ENCODE measurements around the gene COQ8B. TPM values are rescaled to one million over a fixed set of nuclear protein-coding genes. Genes with fewer than 3 reads are reported as not detected.

The COQ8B gene
- total and polyA plus RNA-seq, 2 of the 4 experiments (the other 2 are of a cell fraction) = 14.9 to 23.2 TPM

GRCh38 chr19:40642757-40643305, 73.9 kb downstream of the COQ8B start:
- no peak overlapping the region for H3K4me3 ChIP-seq (ENCODE audit: insufficient read depth, low read depth, low read length)
- no peaks in the 10 kb centered on the region for H4K20me1 ChIP-seq (ENCODE audit: insufficient read depth, low read length)
- no peaks in the 10 kb centered on the region for H3K27me3 ChIP-seq (ENCODE audit: control insufficient read depth, insufficient read depth, low read length)
- H3K4ac ChIP-seq (ENCODE audit: low read depth, low read length) = peak overlapping the region; percentile 95
- peak overlapping the region; percentile 83 for H2BK120ac ChIP-seq (ENCODE audit: low read depth, low read length)
- no peak overlapping the region for H3K9ac ChIP-seq (ENCODE audit: low read depth, low read length)
- H3K14ac ChIP-seq (replicated peaks; ENCODE audit: low read depth, low read length) = no peak overlapping the region
- H2BK15ac ChIP-seq (ENCODE audit: low read depth, low read length) = peak overlapping the region; percentile 66; the same call in 2 of the 3 replicates
- H3K4me1 ChIP-seq (ENCODE audit: control insufficient read depth, insufficient read depth, low read length) = peaks cover 21% of the 10 kb centered on the region
- TF ChIP-seq RFX5 (IDR thresholded peaks at IDR 0.05; ENCODE audit: low read depth, low read length) = no peak
- TF ChIP-seq MXI1 (IDR thresholded peaks at IDR 0.05; ENCODE audit: borderline replicate concordance, low read depth, low read length) = no peak
- no peak for TF ChIP-seq USF2 (IDR thresholded peaks at IDR 0.05; ENCODE audit: low read depth, low read length)
- no peak for TF ChIP-seq BHLHE40 (IDR thresholded peaks at IDR 0.05; ENCODE audit: low read depth, low read length)
- TF ChIP-seq CEBPB (IDR thresholded peaks at IDR 0.05; ENCODE audit: low read depth, low read length) = no peak
- ATAC-seq (ENCODE audit: low read depth) (no peak), DNase-seq (no peak)
- no peaks in the 10 kb centered on the region for H3K36me3 ChIP-seq (ENCODE audit: control insufficient read depth, insufficient read depth, low read length)
- intact Hi-C loops (cut with micrococcal nuclease) = no loop called here
- ChIA-PET CTCF (interaction anchor here (4.3 kb wide), 1 partner anchor 9 kb away, joined by 32 read pairs; no protein-coding TSS in a partner anchor), POLR2A (ENCODE audit: unreplicated experiment) (no interaction called here)
- no TSS peak for BruUV-seq (replicated peaks)
- H3K9me1 ChIP-seq (ENCODE audit: insufficient read depth, low read length) = peaks cover 5% of the 10 kb centered on the region
- H2BK20ac ChIP-seq (ENCODE audit: low read depth, low read length) = peak overlapping the region; percentile 83
- H3K18ac ChIP-seq (ENCODE audit: low read depth, low read length) = no peak overlapping the region; the same call in 1 of the 2 replicates
- H4K5ac ChIP-seq (ENCODE audit: low read depth, low read length) = no peak overlapping the region; the same call in 1 of the 2 replicates
- peak overlapping the region; percentile 12; the same call in 1 of the 2 replicates for H3K27ac ChIP-seq (ENCODE audit: insufficient read depth, low read length)
- H2AFZ ChIP-seq (replicated peaks; ENCODE audit: low read length, poor library complexity) = no peak overlapping the region
- H2AK9ac ChIP-seq (replicated peaks; ENCODE audit: low read depth, low read length, poor library complexity) = no peak overlapping the region
- in situ Hi-C loops (cut with MboI; ENCODE audit: low sequenced_read_pairs) = no loop called here
- peak overlapping the region; percentile 80; the same call in 1 of the 2 replicates for H2AK5ac ChIP-seq (ENCODE audit: low read depth, low read length)
- H3K9me3 ChIP-seq (ENCODE audit: control insufficient read depth, insufficient read depth, low read length) = no peaks in the 10 kb centered on the region
- no peaks in the 10 kb centered on the region for H3K79me1 ChIP-seq (ENCODE audit: low read depth in 1 of 2, low read length in 2 of 2)
- peak overlapping the region in 1 of 2 experiments; percentile 9; a peak in 1 of 4 replicates for H4K8ac ChIP-seq (ENCODE audit: low read depth in 2 of 2, low read length in 2 of 2)
- no peak overlapping the region for H2BK5ac ChIP-seq (ENCODE audit: low read depth, low read length, poor library complexity, severe bottlenecking)
- dilution Hi-C loops (cut with HindIII; ENCODE audit: low sequenced_read_pairs, unreplicated experiment) = no loop called here
- H3K23ac ChIP-seq (ENCODE audit: low read depth, low read length) = no peak overlapping the region; the same call in 1 of the 2 replicates
- H3K4me2 ChIP-seq (ENCODE audit: low read depth, low read length) = no peak overlapping the region
- peak overlapping the region; percentile 55; the same call in 1 of the 2 replicates for H3K56ac ChIP-seq (ENCODE audit: extremely low read depth, insufficient read depth, low read length)
- H4K91ac ChIP-seq (ENCODE audit: insufficient read depth, low read depth, low read length) = 0 out of 2 replicates have a peak overlapping the region, but pooled peaks have one; percentile 25
- WGBS, 2 experiments (ENCODE audit: extremely low coverage in 2 of 2, insufficient read length in 1 of 2) = 82% methylated on average over 3 of the region's 8 CpGs; no CpG with 5 or more reads in 1 of the 2 experiments

All from IMR-90 (cell line).